GM12873 (cell line): Measurements from ENCODE around the gene DCANP1.

Experiments used
- TF ChIP-seq, protein P1 (sequence below): IDR thresholded peaks from 2 replicates; pipeline ENCODE4 v1.5.1; 2012; ENCODE audit warnings: low read depth, mild to moderate bottlenecking, moderate library complexity, low read length, control low read depth; ENCODE audit not compliant: insufficient read depth; ENCODE audit errors: missing control alignments

Gene DCANP1

DNA sequence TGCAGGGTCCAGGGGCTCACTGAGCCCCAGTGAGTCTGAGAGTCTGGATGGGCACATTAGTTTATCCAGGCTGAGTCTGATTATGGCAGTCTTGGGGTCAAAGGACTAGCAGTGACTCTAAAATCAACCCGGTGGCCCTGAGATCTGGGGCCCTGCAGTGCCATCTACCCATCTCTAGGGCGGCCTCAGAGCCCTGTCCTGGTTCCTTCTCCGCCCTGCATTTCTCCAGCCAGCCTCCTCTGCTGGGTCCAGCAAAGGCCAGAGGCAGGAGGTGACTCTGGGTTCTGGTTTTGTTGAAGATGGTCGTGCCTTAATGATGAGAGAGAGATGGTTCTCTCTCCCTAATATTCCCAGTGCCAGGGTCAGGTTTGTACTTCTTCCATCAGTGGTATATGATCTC is 15.0 kb downstream of the DCANP1 start:
- TF ChIP-seq, protein P1, sequence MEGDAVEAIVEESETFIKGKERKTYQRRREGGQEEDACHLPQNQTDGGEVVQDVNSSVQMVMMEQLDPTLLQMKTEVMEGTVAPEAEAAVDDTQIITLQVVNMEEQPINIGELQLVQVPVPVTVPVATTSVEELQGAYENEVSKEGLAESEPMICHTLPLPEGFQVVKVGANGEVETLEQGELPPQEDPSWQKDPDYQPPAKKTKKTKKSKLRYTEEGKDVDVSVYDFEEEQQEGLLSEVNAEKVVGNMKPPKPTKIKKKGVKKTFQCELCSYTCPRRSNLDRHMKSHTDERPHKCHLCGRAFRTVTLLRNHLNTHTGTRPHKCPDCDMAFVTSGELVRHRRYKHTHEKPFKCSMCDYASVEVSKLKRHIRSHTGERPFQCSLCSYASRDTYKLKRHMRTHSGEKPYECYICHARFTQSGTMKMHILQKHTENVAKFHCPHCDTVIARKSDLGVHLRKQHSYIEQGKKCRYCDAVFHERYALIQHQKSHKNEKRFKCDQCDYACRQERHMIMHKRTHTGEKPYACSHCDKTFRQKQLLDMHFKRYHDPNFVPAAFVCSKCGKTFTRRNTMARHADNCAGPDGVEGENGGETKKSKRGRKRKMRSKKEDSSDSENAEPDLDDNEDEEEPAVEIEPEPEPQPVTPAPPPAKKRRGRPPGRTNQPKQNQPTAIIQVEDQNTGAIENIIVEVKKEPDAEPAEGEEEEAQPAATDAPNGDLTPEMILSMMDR: no peak

DNA sequence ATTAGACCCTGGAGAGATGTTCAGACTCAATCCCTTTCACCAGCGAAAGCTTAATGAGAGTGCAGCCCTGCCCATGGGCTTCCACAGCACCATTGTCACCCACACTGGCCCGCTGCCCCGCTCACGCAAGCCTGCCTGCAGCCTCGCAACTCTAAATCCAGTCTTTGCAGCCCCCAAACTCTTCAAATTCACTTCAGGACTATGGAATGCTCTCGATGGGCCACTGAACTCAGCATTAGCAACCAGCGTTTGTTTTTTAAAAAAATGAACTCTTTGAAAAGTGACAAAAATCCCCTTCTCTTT is 17.1 kb downstream of the DCANP1 start:
- TF ChIP-seq, protein P1: no peak

DNA sequence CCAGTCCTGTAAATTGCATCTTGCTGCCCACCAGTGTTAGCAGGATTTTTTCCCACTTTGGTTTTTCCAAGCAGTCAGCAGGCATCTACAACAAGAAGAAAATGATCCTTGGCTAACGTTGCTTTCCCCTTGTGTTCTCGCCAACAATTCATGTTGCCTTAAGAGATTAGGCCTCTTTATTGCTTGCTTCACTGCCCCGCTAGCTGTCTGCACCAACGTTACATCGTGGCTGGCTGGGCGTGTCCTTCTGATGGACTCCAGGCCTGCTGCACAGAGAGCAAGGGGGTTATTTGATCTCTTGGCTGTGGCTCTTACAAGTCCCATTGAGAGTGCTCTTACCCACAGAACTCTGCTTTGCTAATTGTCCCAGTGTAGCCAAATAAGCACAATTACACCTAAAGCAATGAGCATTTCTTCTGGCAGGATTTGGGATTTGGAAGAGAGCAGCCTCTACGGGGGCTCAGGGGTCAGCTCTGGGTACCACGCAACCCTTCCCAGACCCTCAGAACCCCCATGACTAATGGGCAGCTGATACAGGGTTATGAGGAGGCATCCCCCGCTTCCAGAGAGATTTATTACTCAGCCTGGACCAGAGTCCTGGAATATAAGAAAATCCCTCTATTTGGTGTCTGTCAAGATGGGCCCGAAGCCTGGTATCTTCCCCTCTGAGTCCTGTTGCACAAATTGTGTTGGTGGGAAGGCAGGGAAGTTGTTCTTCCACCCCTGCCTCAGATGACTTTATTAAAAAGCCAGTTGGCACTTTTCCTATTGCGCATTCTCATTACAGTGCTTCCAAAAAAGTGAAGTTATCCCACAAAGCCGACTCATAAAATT is 17.6 kb downstream of the DCANP1 start:
- TF ChIP-seq, protein P1: no peak

DNA sequence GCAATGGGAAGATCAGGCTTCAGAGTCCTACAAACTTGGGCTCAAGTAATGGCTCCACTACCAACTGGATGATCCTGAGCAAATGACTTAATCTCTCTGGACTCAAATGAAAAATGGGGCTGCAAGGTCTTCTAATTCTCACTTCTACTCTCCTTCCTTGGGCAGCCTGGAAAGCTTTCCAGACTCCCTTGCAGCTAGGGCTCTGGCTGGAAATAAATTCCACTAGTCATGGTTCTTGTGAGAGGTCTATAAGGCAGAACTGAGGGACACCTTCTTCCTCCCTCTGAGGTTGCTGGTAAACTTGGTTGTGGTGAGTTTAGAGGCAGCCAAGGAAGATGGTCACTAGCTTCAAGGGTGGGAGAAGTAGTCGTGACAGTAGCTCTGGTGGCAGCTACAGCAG is 18.6 kb downstream of the DCANP1 start:
- TF ChIP-seq, protein P1: no peak

DNA sequence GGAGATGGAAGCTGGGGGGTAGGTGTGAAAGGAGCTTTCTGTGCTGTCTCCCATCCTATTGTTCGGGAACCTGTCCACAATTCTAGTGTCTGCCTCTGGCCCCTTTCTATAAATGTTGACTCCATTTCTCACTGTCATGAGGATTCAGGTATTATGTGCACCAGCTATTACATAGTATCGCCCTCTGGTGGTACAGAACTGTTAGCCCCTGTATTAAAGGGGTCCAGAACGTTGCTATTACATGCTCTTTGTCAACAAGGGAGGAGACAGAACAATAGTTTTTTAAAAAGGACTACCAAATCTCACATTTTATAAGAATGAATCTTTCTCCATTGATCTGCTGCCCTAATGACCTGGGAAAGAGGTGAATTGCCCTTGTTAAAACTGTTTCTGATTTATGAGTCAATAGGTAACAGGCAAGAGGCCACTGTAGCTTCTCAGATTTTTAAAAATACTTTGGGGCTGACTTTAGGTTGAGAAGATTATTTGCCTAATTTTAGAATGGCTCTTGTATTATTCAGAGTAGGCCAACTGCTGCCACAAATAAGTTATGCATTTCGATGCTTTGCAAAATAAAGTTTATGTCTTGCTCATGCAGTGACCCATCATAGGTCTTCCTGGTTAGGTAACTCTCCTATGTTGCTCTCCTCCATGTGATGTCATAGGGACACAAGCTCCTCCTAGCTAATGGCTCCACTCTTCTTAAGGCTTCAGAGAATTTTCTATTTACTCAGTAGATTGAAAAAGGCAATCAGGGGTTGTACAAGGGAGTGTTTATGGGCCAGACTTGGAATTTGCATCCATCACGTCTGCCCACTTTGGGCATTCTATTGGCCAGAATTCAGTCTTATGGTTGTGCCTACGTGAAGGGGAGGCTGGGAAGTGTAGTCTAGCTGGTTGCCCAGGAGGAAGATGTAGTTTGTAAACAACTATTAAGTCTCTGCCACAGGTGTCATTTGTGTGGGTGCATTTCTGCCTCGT is 20.8 kb downstream of the DCANP1 start:
- TF ChIP-seq, protein P1: peak; percentile 82

DNA sequence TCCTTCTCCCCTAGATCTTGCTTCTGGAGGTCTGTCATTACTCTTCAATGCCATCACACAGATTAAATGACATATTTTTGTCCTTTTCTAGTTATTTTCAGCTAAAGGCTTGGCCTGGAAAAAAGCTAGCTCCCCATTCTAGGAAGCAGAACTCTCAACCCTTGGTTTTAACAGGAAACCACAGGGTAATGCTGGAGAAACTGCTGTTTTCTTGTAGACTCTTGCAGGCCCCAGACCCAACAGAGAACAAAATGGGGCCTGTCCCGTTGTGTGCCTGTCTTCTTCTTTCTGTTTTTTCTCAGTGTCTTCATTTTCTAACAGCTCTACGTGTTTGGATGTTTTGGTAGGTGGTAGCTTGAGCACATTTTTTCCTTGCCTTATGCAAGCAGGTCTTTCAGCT is 21.5 kb downstream of the DCANP1 start:
- TF ChIP-seq, protein P1: no peak

DNA sequence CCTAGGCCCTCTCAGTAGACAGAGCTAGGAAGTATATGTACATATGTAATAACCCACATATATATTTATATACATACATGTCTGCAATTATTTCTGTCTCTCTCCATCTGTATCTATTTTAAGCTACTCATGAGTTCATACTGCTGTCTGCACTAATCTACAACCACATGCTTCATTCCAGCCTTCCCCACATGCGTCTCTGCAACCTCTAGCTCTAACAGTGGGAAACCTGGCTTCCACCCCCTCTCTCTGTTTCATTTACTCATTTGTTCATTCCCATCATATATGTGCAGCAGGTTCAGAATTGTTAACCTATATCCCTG is 23.3 kb downstream of the DCANP1 start:
- TF ChIP-seq, protein P1: no peak
